Spleen (tissue), 11 donors: ENCODE data around the gene PCDH15. TPM values are rescaled to one million over a fixed set of nuclear protein-coding genes. Genes with fewer than 3 reads are reported as not detected.

Source experiments
- DNase-seq: peaks from one replicate; pipeline ENCODE4 v3.0.0-alpha.2; 2020
- H3K27ac ChIP-seq, 8 donors: fragments of 200-600 bp; sonication (generic) in 7 of 8; 1 replicate in 4 of 8; 2 replicates in 4 of 8; pipeline versions ENCODE4 v1.5.0 to v1.8.0; 2016 to 2021; ENCODE audit warnings: inconsistent platforms in 4 of 8, mild to moderate bottlenecking in 4 of 8, moderate library complexity in 1 of 8
- H3K27me3 ChIP-seq, 7 donors: fragments of 200-600 bp; sonication (generic) in 6 of 7; replicated peaks in 1 of 7; 1 replicate in 4 of 7; 2 replicates in 3 of 7; pipeline versions ENCODE4 v1.5.0 to v1.8.0; 2016 to 2021; ENCODE audit warnings: inconsistent platforms in 3 of 7, mild to moderate bottlenecking in 1 of 7
- H3K36me3 ChIP-seq, 6 donors: fragments of 200-600 bp; sonication (generic) in 5 of 6; 1 replicate in 4 of 6; 2 replicates in 2 of 6; pipeline versions ENCODE4 v1.5.0 to v1.8.0; 2016 to 2021; ENCODE audit warnings: inconsistent platforms in 2 of 6
- H3K4me1 ChIP-seq, 6 donors: fragments of 200-600 bp; sonication (generic) in 5 of 6; 1 replicate in 3 of 6; 2 replicates in 3 of 6; pipeline versions ENCODE4 v1.5.0 to v1.8.0; 2016 to 2021; ENCODE audit warnings: inconsistent platforms in 3 of 6
- H3K4me3 ChIP-seq, 8 donors: fragments of 200-600 bp; sonication (generic) in 7 of 8; 1 replicate in 4 of 8; 2 replicates in 4 of 8; pipeline versions ENCODE4 v1.5.0 to v1.8.0; 2016 to 2021; ENCODE audit warnings: inconsistent platforms in 4 of 8, mild to moderate bottlenecking in 4 of 8, moderate library complexity in 2 of 8
- H3K9me3 ChIP-seq, 8 donors: fragments of 200-600 bp; sonication (generic) in 7 of 8; 1 replicate in 4 of 8; 2 replicates in 4 of 8; pipeline versions ENCODE4 v1.5.0 to v1.8.0; 2016 to 2021; ENCODE audit warnings: inconsistent platforms in 4 of 8
- CTCF ChIP-seq, 11 experiments: fragments of 200-600 bp in 7 of 11; fragments of 450-650 bp in 4 of 11; sonication (generic) in 4 of 11; IDR thresholded peaks in 8 of 11; conservative IDR thresholded peaks in 3 of 11; 1 replicate in 7 of 11; 2 replicates in 4 of 11; pipeline versions ENCODE4 v1.4.0 to v1.8.0; 2016 to 2021; ENCODE audit warnings: antibody characterized with exemption in 11 of 11, inconsistent platforms in 4 of 11, mild to moderate bottlenecking in 1 of 11
- POLR2A ChIP-seq, 3 donors: fragments of 450-650 bp; IDR thresholded peaks; one replicate each; pipeline ENCODE4 v1.5.1; 2017; ENCODE audit warnings: antibody characterized with exemption in 3 of 3, mild to moderate bottlenecking in 1 of 3
- POLR2AphosphoS5 ChIP-seq, 3 donors: sonication (generic); formaldehyde crosslinking; IDR thresholded peaks; one replicate each; pipeline ENCODE4 v1.5.1; 2017; ENCODE audit warnings: antibody characterized with exemption in 3 of 3
- WGBS, 5 donors: extraction: QIAGEN DNeasy Blood & Tissue Kit in 3 of 5; methylation state at CpG; one replicate each; pipeline versions ENCODE4 v1.1.5 to v1.1.7; 2013 to 2018; 5-methylcytosine and 5-hydroxymethylcytosine counted together
- intact Hi-C: fragments of 100-400 bp; cut with DNase I; formaldehyde crosslinking; loops from one replicate; pipeline ENCODE4 v1.15.0; 2023; ENCODE audit warnings: low total_unique reads
- polyA plus RNA-seq, 3 donors: library from polyadenylated mRNA; stranded (reverse); fragments of 200-250 nt; gene quantifications; one replicate each; pipeline ENCODE4 v1.2.1, GENCODE V29; 2013
- total RNA-seq, 7 donors: library from RNA; depleted of rRNA in 3 of 7; stranded (reverse); fragments of >200 nt in 3 of 7; fragmentation: NEBNext Ultra II Directional in 4 of 7; extraction: Animal tissue kit (Norgen Biotek cat#: 25700) in 4 of 7; gene quantifications; one replicate each; pipeline versions ENCODE4 v1.1.0 to v1.2.1, GENCODE V29; 2016 to 2021
- donor health status: healthy with polysubstance abuse.
- donor health status: DM: no; HTN: no; CAD: no; lungs with moderate emphysema.
- donor health status: DM: no; HTN: no; CAD: no.
- donor health status: Bipolar disorder and iron deficiency.
- donor health status: healthy.
- donor health status: DM: no; HTN: no; CAD: no.
- donor health status: DM: yes; HTN: yes; CAD: no.

The PCDH15 gene
- total and polyA plus RNA-seq, 10 donors = 0.24 to 2.1 (median 0.83) TPM

DNA sequence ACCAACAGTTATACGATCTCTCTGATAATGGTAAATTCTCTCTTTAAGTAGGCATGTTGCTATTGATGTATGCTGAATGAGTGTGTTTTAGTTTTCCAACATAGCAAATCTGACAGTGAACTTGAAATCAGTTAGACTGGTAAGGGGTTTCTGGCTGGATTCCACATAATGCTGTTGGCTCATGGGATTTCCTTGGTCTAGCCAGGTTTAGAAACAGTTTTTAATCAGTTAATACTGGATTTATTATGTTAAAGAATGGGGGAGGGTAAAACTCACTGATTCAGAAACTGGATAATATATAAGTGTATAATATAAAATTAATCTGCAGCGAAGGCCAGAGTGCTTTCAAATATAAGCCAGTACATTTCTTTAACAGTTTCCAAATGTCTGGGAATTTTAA, 55.6 kb downstream of the PCDH15 start:
- no peak for DNase-seq
- H3K4me3 ChIP-seq = no peak overlapping the region
- H3K36me3 ChIP-seq = no peaks in the 10 kb centered on the region
- no peaks in the 10 kb centered on the region for H3K27me3 ChIP-seq
- H3K27ac ChIP-seq = no peak overlapping the region
- no peak for TF ChIP-seq POLR2A (IDR thresholded peaks at IDR 0.05)
- no peak for TF ChIP-seq POLR2AphosphoS5 (IDR thresholded peaks at IDR 0.05)
- no peak for TF ChIP-seq CTCF (IDR thresholded peaks at IDR 0.05 in 8 of 11, conservative IDR thresholded peaks at IDR 0.05 in 3 of 11)
- intact Hi-C loops = no loop called here
- no peaks in the 10 kb centered on the region for H3K4me1 ChIP-seq
- WGBS, 5 donors = 56 to 81% (median 72%) methylated on average over 2 of the region's 2 CpGs
- no peaks in the 10 kb centered on the region for H3K9me3 ChIP-seq

- intact Hi-C loops = no loop called here
- H3K4me1 ChIP-seq = no peaks in the 10 kb centered on the region
- no peaks in the 10 kb centered on the region for H3K27me3 ChIP-seq
- no peaks in the 10 kb centered on the region for H3K36me3 ChIP-seq
- 82 to 93% (median 92%) methylated on average over 4 of the region's 4 CpGs for WGBS, 5 donors
- no peaks in the 10 kb centered on the region for H3K9me3 ChIP-seq
- DNase-seq = no peak
- H3K4me3 ChIP-seq = no peak overlapping the region
- TF ChIP-seq CTCF (IDR thresholded peaks at IDR 0.05 in 8 of 11, conservative IDR thresholded peaks at IDR 0.05 in 3 of 11) (no peak), POLR2A (IDR thresholded peaks at IDR 0.05) (no peak), POLR2AphosphoS5 (IDR thresholded peaks at IDR 0.05) (no peak)
- H3K27ac ChIP-seq = no peak overlapping the region
Observed at GRCh38 chr10:54742416-54742815, 58.6 kb downstream of the PCDH15 start.

GRCh38 chr10:54728511-54728910, 72.5 kb downstream of the PCDH15 start:
- Histone ChIP-seq H3K27me3 (no peaks in the 10 kb centered on the region), H3K27ac (no peak overlapping the region), H3K36me3 (no peaks in the 10 kb centered on the region), H3K4me3 (no peak overlapping the region), H3K4me1 (no peaks in the 10 kb centered on the region), H3K9me3 (peaks cover 0 to 10% (median 4%) of the 10 kb centered on the region in 8 donors)
- WGBS, 5 donors = 77 to 96% (median 81%) methylated on average over 1 of the region's 1 CpG
- no peak for DNase-seq
- intact Hi-C loops = no loop called here
- TF ChIP-seq CTCF (IDR thresholded peaks at IDR 0.05 in 8 of 11, conservative IDR thresholded peaks at IDR 0.05 in 3 of 11) = no peak
- no peak for TF ChIP-seq POLR2A (IDR thresholded peaks at IDR 0.05)
- no peak for TF ChIP-seq POLR2AphosphoS5 (IDR thresholded peaks at IDR 0.05)

- Histone ChIP-seq H3K4me3 (no peak overlapping the region), H3K27ac (no peak overlapping the region), H3K9me3 (peaks cover 0 to 32% (median 26%) of the 10 kb centered on the region in 8 donors), H3K36me3 (no peaks in the 10 kb centered on the region), H3K4me1 (no peaks in the 10 kb centered on the region), H3K27me3 (no peaks in the 10 kb centered on the region)
- DNase-seq = no peak
- 43 to 100% (median 93%) methylated on average over 1 of the region's 1 CpG for WGBS, 5 donors
- intact Hi-C loops = no loop called here
- TF ChIP-seq CTCF (IDR thresholded peaks at IDR 0.05 in 8 of 11, conservative IDR thresholded peaks at IDR 0.05 in 3 of 11) (no peak), POLR2A (IDR thresholded peaks at IDR 0.05) (no peak), POLR2AphosphoS5 (IDR thresholded peaks at IDR 0.05) (no peak)
Observed at GRCh38 chr10:54722075-54722474, 79.0 kb downstream of the PCDH15 start.
